AG04450 (cell line): Measurements from ENCODE around the gene WDR82. TPM values are rescaled to one million over a fixed set of nuclear protein-coding genes. Genes with fewer than 3 reads are reported as not detected.

Experiments
- CTCF ChIA-PET: fragments of 300-600, 350-600 bp; formaldehyde crosslinking; extraction: SDS; loops from one replicate; lab custom pipeline; 2022; ENCODE audit warnings: antibody characterized with exemption, inconsistent platforms; lab: Charles Lee
- POLR2A ChIA-PET: fragments of 350-600 bp; formaldehyde crosslinking; extraction: SDS; loops from one replicate; lab custom pipeline; 2021; ENCODE audit warnings: antibody characterized with exemption, inconsistent platforms; lab: Yijun Ruan, JAX
- DNase-seq: peaks from one replicate; pipeline ENCODE4 v3.0.0-alpha.2; 2011; ENCODE audit warnings: low read depth, low spot score
- H3K27ac ChIP-seq: one replicate; pipeline ENCODE4 v1.5.1; 2012; ENCODE audit warnings: low read depth, low read length, control low read depth
- H3K27me3 ChIP-seq: one replicate; pipeline ENCODE4 v1.6.0; 2012; ENCODE audit warnings: low read length; ENCODE audit not compliant: control insufficient read depth, insufficient read depth
- H3K4me3 ChIP-seq: 2 replicates; pipeline ENCODE4 v1.5.1; 2011; ENCODE audit warnings: mild to moderate bottlenecking, low read depth, low read length, control low read depth
- H3K9me3 ChIP-seq: 2 replicates; pipeline ENCODE4 v1.5.1; 2012; ENCODE audit warnings: low read length; ENCODE audit not compliant: control insufficient read depth, insufficient read depth
- CTCF ChIP-seq: IDR thresholded peaks from 2 replicates; pipeline ENCODE4 v1.5.1; 2011; ENCODE audit warnings: low read depth, low read length, control low read depth, inconsistent platforms
- polyA plus RNA-seq: library from polyadenylated mRNA; depleted of rRNA; stranded (reverse); fragments of >200 nt; gene quantifications from 2 replicates; pipeline ENCODE4 v1.2.3, GENCODE V29; 2011

The WDR82 gene
- polyA plus RNA-seq, 1 experiment, result 77.6 TPM

- H3K9me3 ChIP-seq, result no peaks in the 10 kb centered on the region; the same call in 1 of the 2 replicates
- ChIA-PET POLR2A (interaction anchor here (0.6 to 2.3 kb wide), 7 partner anchors 8 to 84 kb away, joined by 3 to 14 read pairs (median 6); partner anchors contain the start of genes GLYCTK, POC1A, PPM1M and WDR82), CTCF (interaction anchor here (0.9 to 4.8 kb wide), 4 partner anchors 17 to 101 kb away, joined by 3 to 52 read pairs (median 5); no protein-coding TSS in a partner anchor)
- peak overlapping the region; percentile 99 for H3K27ac ChIP-seq
- TF ChIP-seq CTCF, result no peak
- peak overlapping the region; percentile 96 for H3K4me3 ChIP-seq
- no peaks in the 10 kb centered on the region for H3K27me3 ChIP-seq
- no peak for DNase-seq
Measured at GRCh38 chr3:52238193-52238760, 40.2 kb downstream of the WDR82 start.

GRCh38 chr3:52237657-52238172, 40.7 kb downstream of the WDR82 start:
- Histone ChIP-seq H3K27me3 (no peaks in the 10 kb centered on the region), H3K27ac (peak overlapping the region; percentile 99), H3K4me3 (peak overlapping the region; percentile 96), H3K9me3 (no peaks in the 10 kb centered on the region; the same call in 1 of the 2 replicates)
- CTCF ChIA-PET, result interaction anchor here (0.9 to 4.8 kb wide), 6 partner anchors 11 to 101 kb away, joined by 3 to 52 read pairs (median 5); no protein-coding TSS in a partner anchor
- POLR2A ChIA-PET, result interaction anchor here (1.2 to 2.3 kb wide), 6 partner anchors 8 to 83 kb away, joined by 3 to 14 read pairs (median 6); partner anchors contain the start of genes GLYCTK, POC1A, PPM1M and WDR82
- no peak for TF ChIP-seq CTCF
- peak; percentile 66 for DNase-seq

- ChIA-PET POLR2A (interaction anchor here (1.2 to 2.3 kb wide), 6 partner anchors 9 to 82 kb away, joined by 3 to 14 read pairs (median 6); partner anchors contain the start of genes GLYCTK, POC1A, PPM1M and WDR82), CTCF (interaction anchor here (0.9 to 4.8 kb wide), 7 partner anchors 10 to 102 kb away, joined by 3 to 52 read pairs (median 4); no protein-coding TSS in a partner anchor)
- H3K27me3 ChIP-seq, result no peaks in the 10 kb centered on the region
- H3K4me3 ChIP-seq, result peak overlapping the region; percentile 96
- H3K9me3 ChIP-seq, result no peaks in the 10 kb centered on the region; the same call in 1 of the 2 replicates
- no peak for DNase-seq
- peak overlapping the region; percentile 99 for H3K27ac ChIP-seq
- TF ChIP-seq CTCF, result no peak
Measured at GRCh38 chr3:52237006-52237656, 41.3 kb downstream of the WDR82 start.

GRCh38 chr3:52236424-52236886, 42.0 kb downstream of the WDR82 start:
- TF ChIP-seq CTCF, result no peak
- no peak overlapping the region for H3K4me3 ChIP-seq
- ChIA-PET CTCF (interaction anchor here (1.0 to 4.8 kb wide), 4 partner anchors 15 to 103 kb away, joined by 3 to 52 read pairs (median 12); no protein-coding TSS in a partner anchor), POLR2A (interaction anchor here (0.7 to 1.5 kb wide), 4 partner anchors 10 to 192 kb away, joined by 3 to 8 read pairs (median 5); partner anchors contain the start of gene PPM1M)
- no peaks in the 10 kb centered on the region; the same call in 1 of the 2 replicates for H3K9me3 ChIP-seq
- H3K27ac ChIP-seq, result peak overlapping the region; percentile 99
- DNase-seq, result no peak
- no peaks in the 10 kb centered on the region for H3K27me3 ChIP-seq
